GM19239 (cell line): ENCODE measurements around the gene SERPINB13.
"Not testable (repeated sequence)": the region's sequence is repeated elsewhere in the genome, so short reads cannot be mapped to it uniquely, and the experiment has no call there.

Experiments
- DNase-seq: peaks from one replicate; pipeline ENCODE4 v3.0.0; 2011; ENCODE audit warnings: low spot score; ENCODE audit not compliant: insufficient read length
- FAIRE-seq: peaks from 2 replicates; lab custom pipeline; 2011; peaks lifted over from hg19 to GRCh38; lab: Jason Lieb, UNC

Gene SERPINB13

DNA sequence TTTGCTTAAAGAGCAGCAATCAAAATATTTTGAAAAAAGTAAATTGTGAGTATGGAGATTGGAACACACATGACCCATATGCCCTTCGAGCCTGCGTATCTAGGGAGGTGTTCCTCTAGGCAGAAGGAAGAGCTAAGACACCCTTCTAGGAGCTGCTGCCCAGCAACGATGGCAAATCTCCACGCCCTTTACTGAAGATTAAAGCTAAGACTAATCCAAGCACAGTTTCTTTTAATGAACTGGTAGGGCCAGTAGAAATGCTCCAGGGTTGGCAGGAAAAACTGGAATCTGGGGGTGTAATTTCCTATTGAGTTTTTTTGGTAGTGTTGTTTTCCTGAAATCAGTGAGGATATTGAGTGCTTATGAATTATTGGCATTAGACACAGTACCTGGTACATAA lies 712 bp upstream of the SERPINB13 start:
- FAIRE-seq (no peak), DNase-seq (no peak)

DNA sequence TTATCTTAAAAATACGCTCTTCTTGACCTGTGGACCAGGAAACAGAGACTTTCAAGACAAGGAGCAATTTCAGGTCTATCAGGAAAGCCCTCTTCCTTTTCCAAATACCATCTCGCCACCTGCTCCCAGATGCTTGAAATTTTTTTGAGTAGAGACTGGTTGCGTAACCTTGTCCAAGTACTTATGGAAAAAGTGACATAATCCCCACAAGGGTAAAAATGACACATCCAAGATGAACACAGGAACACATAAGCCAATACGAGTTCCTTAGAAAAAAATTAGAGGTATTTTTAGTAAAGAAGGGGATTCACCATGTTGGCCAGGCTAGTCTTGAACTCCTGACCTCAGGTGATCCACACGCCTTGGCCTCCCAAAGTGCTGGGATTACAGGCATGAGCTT lies 1.8 kb downstream of the SERPINB13 start:
- DNase-seq, result no peak
- no peak for FAIRE-seq

DNA sequence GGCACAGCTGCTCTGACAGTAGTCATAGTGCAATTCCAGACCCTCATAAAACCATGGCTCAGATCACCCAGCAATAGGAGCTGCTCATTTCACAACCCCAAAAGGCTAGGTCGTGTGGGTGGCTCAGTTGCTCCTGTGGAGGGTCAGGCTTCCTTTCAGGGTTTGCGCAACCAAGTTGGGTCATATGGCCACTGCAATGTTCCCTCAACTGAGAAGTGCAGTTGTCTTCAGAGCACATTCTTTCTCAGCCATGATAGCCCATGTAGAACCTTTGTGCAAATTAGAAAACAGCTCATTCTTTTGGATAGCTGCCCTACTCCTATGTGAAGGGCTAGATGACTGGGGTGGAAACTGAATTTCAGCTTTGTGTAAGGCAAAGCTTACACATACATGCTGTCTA lies 3.2 kb downstream of the SERPINB13 start:
- FAIRE-seq (no peak), DNase-seq (no peak)

DNA sequence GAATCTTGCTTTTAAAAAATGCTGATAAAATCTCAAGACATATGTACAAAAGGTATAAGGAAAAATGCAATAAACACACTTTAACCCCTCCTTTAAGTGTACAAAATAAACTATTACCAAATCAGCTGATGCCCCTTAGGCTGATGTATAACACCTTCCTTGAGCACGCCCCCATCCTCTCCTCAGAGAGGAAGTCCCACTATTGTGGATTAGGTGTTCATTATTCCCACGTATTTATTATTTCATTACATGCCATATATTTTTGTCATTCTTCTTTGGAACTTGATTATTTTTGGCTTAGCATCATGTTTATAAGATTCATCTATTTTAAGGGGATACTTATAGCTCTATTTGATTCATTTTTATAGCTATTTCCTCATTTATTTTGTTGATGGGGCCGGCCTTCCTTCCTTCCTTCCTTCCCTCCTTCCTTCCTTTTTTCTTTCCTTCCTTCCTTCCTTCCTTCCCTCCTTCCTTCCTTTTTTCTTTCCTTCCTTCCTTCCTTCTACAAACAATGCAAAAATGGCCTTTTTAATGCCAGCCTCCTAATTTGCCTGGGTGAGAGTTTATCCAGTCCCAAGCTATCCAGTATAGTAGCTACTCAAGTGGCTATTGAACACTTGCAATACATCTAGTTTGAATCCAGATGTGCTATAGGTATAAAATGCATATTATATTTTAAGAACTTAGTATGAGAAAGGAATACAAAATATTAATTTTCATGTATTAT lies 4.0 kb downstream of the SERPINB13 start:
- FAIRE-seq (no peak), DNase-seq (no peak)

DNA sequence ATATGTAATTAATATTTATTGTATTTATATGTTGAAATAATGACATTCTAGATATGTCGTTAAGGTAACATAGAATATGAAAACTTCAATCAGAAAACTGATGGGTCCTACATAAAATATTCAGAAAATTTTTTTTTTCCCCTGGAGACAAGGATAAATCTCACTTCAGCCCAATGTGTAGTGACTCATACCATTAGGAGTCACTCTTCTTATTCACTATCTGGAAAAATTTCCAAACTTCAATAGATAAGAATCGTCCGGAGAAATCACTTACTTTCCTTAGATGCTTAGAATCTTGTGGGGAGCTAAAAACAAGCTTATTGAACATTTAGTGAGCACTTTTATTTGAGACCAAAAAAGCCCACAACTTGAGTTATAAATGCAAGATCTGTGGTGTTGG lies 4.6 kb downstream of the SERPINB13 start:
- DNase-seq (no peak), FAIRE-seq (no peak)

DNA sequence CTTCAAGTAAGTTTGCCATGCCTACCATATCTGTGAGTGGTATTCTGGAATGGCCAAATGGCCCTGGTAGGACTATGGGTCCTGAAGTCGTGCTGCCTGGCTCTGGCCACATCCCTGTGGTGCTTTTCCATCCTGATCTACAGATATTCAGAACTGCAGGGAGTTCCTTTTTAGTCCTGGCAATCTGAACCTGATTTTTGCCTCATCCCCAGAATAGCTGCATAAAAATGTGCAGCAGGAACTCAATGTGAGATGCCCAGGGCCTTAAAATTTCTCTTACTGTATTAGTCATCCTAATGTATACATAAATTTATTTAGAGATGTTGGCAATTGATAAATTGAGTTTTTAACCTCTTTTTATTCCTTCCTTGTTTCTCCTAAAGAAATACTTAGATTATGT lies 5.3 kb downstream of the SERPINB13 start:
- DNase-seq (no peak), FAIRE-seq (no peak)

DNA sequence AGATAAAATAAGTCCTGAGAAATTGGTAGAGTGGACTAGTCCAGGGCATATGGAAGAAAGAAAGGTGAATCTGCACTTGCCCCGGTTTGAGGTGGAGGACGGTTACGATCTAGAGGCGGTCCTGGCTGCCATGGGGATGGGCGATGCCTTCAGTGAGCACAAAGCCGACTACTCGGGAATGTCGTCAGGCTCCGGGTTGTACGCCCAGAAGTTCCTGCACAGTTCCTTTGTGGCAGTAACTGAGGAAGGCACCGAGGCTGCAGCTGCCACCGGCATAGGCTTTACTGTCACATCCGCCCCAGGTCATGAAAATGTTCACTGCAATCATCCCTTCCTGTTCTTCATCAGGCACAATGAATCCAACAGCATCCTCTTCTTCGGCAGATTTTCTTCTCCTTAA lies 9.8 kb downstream of the SERPINB13 start:
- DNase-seq (no peak), FAIRE-seq (no peak)

DNA sequence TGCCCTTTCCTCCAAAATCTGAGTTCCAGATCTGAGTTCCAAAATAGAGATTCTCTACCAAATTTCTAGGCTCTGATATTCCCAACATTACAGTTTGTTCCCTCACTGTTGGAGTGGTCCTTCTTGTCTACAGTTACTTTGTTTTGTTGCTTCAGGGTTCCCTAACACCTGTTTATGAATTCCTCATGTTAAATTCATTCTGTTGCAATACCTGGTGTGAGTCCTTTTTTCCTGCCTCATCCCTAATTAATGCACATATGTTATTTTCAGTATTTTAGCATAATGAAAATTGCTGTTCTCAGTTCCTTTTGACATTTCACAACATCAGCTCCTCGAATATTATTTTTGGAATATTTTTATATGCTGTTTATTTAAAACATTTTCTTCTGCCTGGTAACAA lies 16.2 kb downstream of the SERPINB13 start:
- no peak for DNase-seq

DNA sequence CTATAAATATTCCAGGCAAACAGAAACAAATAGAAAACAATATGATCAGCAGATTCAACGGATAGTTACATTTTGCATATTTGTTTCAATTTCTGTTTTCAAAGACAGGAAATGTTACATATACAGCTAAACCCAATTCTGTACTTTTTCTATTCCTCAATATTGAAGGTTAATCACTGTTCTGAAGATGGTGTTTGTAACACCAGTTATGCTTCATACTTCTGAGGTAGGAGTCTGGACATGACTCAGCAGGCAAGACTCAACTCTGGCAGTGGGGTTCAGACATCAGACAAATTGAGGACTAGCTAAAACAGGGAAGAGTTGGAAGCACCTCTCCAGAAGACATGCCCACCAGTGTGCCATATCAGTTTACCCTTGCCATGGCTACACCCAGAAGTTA lies 16.6 kb downstream of the SERPINB13 start:
- peak; percentile 51 for FAIRE-seq
- DNase-seq, result no peak

More for the DNA sequence above, 16.2 kb downstream of the SERPINB13 start:
- FAIRE-seq, result peak; percentile 62

DNA sequence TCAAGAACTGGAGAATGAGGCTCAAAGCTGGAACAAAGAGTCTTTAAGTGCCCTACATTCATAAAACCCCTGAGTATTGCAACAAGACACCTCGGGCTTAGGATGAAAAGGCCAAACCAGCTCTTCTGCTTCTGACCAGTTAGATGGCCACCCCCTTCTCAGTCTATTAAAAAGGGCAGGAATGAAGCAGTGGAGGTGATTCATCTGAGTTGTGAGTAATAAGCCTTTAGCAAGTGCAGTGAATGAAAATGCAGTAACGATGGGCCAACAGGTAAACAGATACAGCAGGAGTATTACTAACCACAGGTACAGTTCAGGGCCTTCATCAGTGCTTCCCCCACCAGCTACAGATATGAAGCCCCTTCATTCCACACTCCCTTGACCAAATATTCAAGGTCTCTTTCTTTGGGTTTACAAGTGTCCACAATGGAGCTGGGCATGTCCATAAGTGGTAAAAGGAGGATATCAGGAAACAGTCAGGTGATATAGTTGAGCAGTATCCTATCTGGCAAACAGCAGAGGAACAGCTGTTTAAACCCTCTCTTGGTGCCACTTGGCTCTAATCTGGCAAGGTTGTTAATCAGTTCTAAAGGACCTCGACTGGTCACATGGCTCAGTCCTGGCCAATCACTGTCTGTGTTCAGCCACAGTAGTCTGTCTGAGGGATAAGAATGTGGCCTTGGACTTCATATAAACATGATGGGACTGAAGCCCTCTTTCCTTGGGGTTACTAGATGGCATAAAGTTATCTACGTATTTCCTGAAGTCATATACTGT lies 17.8 kb downstream of the SERPINB13 start:
- DNase-seq, result no peak
- peak; percentile 76 for FAIRE-seq

DNA sequence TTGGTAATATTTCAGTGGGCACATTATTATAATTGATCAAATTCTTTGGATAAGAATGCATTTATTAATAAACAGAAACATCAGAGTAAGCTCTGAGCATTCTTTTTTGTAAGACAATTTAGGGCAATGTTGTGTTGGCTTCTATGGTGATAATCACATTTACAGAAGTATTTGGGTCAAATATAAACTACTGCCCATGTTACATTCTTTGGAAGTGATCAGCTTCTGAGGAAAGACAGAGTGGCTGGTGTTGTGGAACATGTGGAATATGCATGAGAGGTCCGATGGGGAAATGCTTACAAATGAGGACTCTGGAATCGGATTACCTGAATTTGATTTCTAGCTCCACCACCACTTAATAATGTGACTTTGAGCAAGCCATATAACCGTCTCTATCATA lies 19.4 kb downstream of the SERPINB13 start:
- DNase-seq (no peak), FAIRE-seq (no peak)

DNA sequence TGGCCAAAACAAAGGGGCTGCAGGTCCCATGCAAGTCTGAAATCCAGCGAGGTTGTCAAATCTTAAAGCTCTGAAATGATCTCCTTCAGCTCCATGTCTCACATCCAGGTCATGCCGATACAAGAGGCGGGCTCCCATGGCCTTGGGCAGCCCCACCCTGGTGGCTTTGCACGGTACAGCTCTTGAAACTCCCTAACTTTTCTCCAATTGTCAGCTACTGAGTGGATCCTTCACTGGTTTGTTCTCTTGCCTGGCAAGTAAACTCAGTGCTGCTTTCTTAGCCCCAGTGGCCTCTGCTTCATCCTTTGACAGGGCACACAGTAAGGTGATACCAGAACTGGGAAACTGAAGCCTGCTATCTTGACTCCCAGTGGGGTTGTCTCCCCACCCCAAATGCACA lies 26.3 kb downstream of the SERPINB13 start:
- no peak for FAIRE-seq
- DNase-seq, result no peak

DNA sequence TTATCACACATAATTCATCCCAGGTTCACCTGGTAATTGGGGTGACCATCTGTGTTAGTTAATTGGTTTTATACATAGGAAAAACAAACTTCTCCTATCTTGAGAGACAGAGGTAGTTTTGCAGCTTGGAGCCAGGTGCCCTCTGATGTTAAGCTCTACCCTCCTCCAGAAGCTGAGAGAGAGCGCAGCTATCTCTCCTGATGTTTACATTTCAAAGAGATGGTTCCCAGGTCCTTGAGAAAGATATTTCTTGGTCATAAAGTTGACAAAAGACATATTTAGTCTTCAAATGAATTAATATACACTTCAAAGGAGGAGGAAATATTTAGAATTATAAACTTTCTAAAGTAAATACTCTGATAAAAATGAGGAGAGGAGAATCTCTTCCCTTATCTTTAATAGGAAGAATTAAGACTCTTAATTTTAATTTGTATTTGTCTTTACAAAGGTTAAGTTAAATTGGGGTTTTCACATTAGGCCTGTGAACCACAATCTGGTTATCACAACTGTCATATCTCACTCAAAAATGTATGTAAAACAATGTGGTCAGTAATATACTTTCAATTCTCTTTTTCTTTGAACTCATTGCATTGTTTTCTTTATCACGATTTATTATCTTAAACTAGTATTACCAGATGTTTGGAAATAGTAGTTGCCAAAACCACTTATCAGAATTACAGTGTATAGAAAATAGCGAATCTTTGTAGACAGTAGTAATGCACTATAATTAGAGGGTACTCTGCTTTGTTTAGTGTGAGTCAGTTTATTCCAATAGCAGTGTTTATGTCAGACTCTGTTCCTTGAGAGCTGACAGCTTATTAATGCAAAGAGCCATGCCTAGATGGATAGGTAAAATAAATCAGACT lies 30.1 kb downstream of the SERPINB13 start:
- no peak for DNase-seq
- FAIRE-seq, result no peak

DNA sequence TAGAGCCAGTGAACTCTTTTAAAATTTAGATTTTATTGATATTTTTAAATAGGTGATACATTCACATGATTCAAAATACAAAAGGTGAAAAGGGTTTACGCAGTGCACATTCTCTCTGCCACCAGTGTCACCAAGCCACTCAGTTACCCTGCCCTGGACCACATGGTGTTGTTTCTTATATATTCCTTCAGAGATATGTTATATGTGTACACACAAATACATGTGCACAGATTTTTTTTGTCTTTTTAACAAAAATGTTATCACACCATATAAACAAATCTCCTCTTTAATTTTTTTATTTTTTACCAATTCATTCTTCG lies 30.7 kb downstream of the SERPINB13 start:
- no peak for DNase-seq
- FAIRE-seq, result no peak

DNA sequence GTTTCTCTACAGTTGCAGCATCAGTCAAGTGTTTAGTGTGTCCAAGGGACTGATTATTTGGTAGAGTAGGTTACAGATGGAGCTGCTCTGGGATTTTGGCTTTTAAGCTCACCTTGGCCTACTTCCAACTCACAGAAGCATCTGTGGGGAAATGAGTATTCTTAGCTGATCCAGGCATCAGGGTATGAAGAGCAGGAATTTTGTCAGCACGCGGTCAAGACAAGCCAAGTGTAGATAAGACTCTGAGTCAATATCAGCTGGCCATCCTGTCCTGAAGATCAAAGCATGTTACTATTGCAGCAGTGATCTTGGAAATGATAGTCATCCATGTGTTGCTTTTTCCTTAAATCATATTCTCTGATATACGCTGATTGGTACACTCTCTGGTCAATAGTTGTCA lies 32.5 kb downstream of the SERPINB13 start:
- no peak for DNase-seq
- FAIRE-seq, result no peak

DNA sequence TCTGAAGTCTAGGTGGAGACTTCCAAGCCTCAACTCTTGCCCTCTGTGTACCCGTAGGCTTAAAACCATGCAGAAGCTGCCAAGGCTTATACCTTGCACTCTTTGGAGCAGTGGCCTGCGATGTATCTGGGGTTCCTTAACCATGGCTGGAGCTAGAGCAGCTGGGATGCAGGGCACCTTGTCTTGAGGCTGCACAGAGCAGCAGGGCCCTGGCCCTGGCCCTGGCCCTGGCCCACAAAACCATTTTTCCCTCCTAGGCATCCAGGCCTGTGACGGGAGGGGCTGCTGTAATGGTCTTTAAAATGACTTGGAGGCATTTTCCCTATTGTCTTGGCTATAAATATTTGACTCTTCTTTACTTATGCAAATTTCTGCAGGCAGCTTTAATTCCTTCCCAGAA lies 37.7 kb downstream of the SERPINB13 start:
- FAIRE-seq (no peak), DNase-seq (no peak)

DNA sequence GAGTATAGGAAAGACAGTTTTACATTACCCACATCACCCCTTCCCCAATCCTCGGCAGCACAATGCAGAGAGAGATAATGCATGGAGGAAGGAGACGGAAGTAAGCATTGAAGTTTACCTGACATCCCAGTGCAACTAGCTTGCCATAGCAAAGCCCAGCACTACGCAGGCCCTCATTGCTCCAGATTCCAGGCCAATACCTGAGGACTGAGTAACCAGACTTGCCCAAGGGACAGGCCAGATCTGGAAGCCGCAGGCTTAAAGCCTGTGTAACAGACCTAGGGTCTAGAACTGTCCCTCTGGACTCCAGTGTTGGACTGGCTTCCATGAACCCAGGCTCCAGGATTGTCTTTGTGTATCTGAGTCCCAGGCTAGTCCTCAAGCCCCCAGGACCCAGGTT lies 39.3 kb downstream of the SERPINB13 start:
- FAIRE-seq (no peak), DNase-seq (no peak)

DNA sequence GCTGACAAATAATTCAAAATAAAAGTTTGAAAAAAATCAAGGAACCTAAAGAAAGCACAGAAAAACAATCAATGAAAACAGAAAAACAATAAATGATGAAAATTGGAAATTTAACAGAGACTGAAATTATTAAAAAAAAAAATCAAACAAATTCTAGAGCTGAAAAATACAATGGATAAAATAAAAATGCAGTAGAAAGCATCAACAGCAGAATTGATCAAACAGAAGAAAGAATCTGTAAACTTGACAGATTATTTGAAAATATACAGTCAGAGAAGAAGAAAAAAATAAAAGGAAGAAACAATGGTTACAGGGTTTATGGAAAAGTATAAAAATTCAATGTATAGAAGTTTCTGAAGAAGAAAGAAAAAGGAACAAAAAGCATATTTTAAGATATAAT lies 40.7 kb downstream of the SERPINB13 start:
- no peak for DNase-seq
- no peak for FAIRE-seq

DNA sequence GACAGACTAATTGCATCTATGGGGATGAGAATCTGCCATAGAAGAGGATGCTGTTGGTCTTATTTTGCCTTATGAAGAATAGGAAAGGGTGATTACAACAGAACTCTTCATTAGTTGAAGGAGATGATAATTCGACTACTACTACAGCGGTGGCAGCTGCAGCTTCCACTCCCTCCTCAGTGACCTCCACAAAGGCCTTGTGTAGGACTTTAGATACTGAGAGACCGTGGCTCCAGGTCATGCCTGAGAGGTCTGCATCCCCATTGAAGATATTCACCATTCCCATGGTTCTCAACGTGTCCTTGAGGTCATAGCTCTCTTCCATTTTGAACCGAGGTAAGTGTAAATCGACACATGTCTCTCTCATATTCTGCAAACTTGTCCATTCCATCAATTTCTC lies 50.6 kb downstream of the SERPINB13 start:
- FAIRE-seq, result no peak
- no peak for DNase-seq

DNA sequence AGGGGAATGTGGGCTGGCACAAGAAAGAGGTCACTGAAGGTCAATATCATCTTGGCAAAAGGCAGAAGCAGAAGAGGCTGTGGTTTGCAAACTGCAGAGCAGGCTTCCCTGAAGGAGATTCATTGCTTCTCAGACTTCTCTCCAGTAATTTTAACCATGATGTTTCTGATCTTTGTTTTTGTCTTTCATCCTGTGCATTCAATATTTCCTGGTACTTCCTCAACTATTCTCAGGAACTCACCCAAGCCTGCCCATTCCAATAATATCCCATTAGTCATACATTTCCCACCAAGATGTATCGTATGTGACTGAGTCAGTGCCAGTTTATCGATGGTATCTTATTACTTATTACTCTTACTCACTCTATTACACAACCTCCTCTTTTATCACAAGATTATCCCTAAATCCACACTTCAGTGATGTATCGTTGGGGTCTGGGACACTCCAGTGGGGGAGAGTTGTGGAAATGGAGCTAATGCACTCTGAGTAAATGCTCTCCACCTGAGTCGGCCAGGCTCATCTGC lies 54.1 kb downstream of the SERPINB13 start:
- not testable (repeated sequence) for FAIRE-seq, DNase-seq
